ENCODE measurements around the gene DLG5.
"Not testable (repeated sequence)": the region's sequence is repeated elsewhere in the genome, so short reads cannot be mapped to it uniquely, and the experiment has no call there.

The DLG5 gene

DNA sequence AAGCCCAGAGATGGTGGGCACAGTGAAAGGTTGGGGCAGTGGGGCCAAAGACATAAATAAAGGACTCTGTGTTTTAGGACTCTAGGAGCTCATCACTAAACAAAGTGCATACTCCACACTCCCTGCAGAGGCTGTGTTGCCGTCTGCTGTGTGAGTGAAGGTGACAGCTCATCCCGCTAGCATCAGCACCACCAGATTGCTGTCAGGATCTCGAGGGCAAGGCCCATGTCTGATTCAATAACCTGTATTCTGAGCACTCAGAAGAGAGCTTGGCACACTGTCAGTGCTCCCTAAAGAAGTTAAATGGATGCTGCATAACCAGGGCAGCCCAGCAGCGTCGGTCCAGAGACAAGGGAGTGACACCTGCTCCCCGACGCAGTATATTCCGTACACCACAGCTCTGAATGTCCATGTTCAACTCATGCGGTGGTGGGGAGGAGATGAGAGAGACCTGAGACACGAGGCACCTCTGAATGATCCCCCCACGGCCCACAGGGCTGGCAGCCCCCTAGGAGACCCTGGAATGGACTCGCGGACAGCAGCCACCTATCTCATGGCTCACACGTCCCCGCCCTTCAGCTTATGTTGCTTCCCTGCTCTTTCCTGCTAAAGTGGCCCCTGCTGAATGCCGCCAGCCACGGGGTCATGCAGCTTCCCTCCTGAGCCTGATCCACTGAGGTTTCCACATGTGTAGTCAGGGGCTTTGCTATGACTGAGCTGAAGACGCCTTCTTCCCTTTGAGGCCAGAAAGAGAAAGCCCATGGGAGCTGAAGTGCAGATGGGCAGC is 156.3 kb downstream of the DLG5 start:
- TF ChIP-seq ZNF274 (IDR thresholded peaks at IDR 0.05; ENCODE audit: low read depth, low read length), result no peak
- TF ChIP-seq SUZ12 (IDR thresholded peaks at IDR 0.05; ENCODE audit: extremely low read depth, insufficient read depth, insufficient read length), result no peak
- TF ChIP-seq YY1 (IDR thresholded peaks at IDR 0.05; ENCODE audit: insufficient read depth, insufficient read length), result no peak
- no peak overlapping the region for H3K9ac ChIP-seq (ENCODE audit: insufficient read length, low read depth)

DNA sequence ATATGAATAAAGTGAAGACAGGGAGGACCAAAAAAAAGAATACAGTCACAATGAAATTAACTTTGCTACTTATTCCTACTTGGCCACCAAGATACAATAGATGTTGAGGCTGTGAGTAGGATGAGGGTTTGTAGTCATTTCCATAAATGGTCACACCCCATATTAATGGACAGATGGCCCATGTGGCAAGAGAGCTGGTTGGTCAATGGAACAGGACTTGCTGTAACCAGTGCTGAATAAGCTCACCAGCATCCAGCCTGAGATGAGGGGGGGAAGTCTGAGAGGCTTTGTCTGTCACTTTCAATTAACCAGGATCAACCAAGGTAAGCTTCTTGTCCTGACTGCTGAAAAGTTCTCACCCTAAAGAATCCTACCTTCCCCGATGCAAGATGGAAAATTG is 158.5 kb downstream of the DLG5 start:
- Histone ChIP-seq H3K9me3 (ENCODE audit: insufficient read depth, low read length) (no peaks in the 10 kb centered on the region), H3K4me1 (ENCODE audit: insufficient read depth, insufficient read length) (no peaks in the 10 kb centered on the region), H3K4me3 (ENCODE audit: insufficient read length, low read depth) (no peak overlapping the region), H3K9ac (ENCODE audit: insufficient read length, low read depth) (no peak overlapping the region), H3K36me3 (ENCODE audit: insufficient read depth, insufficient read length, low read length) (no peaks in the 10 kb centered on the region), H3K27me3 (ENCODE audit: insufficient read depth, insufficient read length) (no peaks in the 10 kb centered on the region)
- no peak for DNase-seq (ENCODE audit: low read depth, low spot score)
- TF ChIP-seq ZNF274 (IDR thresholded peaks at IDR 0.05; ENCODE audit: low read depth, low read length) (no peak), YY1 (IDR thresholded peaks at IDR 0.05; ENCODE audit: insufficient read depth, insufficient read length) (no peak), SUZ12 (IDR thresholded peaks at IDR 0.05; ENCODE audit: extremely low read depth, insufficient read depth, insufficient read length) (no peak)

More for the DNA sequence above, 156.3 kb downstream of the DLG5 start:
- H3K4me1 ChIP-seq (ENCODE audit: insufficient read depth, insufficient read length), result no peaks in the 10 kb centered on the region
- no peaks in the 10 kb centered on the region for H3K36me3 ChIP-seq (ENCODE audit: insufficient read depth, insufficient read length, low read length)
- no peak overlapping the region for H3K4me3 ChIP-seq (ENCODE audit: insufficient read length, low read depth)
- DNase-seq (ENCODE audit: low read depth, low spot score), result no peak
- no peaks in the 10 kb centered on the region for H3K27me3 ChIP-seq (ENCODE audit: insufficient read depth, insufficient read length)
- no peaks in the 10 kb centered on the region for H3K9me3 ChIP-seq (ENCODE audit: insufficient read depth, low read length)

DNA sequence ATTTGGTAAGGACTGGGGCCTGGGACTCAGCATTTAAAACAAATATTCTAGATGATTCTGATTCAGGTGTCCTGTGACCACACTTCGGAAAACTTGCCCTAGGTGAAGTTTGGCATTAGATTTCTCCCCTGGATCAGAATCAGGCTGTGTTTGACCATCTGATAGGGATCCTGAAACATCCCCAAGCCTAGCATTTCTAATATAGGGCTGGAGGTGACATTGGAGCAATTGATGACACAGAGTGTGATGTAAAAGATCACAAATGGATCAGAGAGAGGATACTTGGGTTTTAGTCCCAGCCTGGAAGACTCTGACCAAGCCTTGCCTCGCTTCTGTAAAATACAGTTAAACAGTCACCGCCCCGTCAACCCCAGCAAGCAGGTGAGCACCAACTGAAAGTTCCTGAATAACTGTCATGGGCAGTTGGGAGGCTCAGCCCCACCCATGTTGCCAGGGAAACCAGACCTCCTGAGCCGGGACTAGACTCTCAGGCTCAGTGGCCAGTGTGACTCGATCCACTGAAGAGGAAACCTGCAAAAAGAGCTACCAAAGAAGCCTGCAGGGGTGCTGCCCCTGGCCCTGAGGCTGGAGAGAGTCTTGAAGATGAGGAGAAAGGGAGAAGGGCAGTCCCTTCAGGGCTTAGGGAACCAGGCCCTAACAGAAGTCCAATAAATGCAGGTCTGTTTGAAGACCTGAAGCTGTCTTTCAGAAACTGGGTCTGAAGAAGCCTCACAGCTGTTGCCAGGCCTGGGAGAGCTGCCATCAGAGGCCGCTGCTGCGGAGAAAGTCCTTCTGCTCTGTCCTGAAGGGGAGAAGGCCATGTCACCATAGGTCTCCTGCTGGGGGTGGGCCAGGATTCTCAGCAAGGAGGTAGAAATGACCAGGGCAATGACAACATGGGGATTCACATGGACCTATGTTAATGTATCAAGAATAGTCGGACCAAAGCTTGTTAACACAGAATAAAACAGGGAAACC is 162.8 kb downstream of the DLG5 start:
- TF ChIP-seq SUZ12 (IDR thresholded peaks at IDR 0.05; ENCODE audit: extremely low read depth, insufficient read depth, insufficient read length) (no peak), ZNF274 (IDR thresholded peaks at IDR 0.05; ENCODE audit: low read depth, low read length) (no peak), YY1 (IDR thresholded peaks at IDR 0.05; ENCODE audit: insufficient read depth, insufficient read length) (no peak)
- no peak overlapping the region for H3K4me3 ChIP-seq (ENCODE audit: insufficient read length, low read depth)
- no peak for DNase-seq (ENCODE audit: low read depth, low spot score)
- no peak overlapping the region for H3K9ac ChIP-seq (ENCODE audit: insufficient read length, low read depth)
- H3K27me3 ChIP-seq (ENCODE audit: insufficient read depth, insufficient read length), result no peaks in the 10 kb centered on the region
- no peaks in the 10 kb centered on the region for H3K36me3 ChIP-seq (ENCODE audit: insufficient read depth, insufficient read length, low read length)
- no peaks in the 10 kb centered on the region for H3K9me3 ChIP-seq (ENCODE audit: insufficient read depth, low read length)
- H3K4me1 ChIP-seq (ENCODE audit: insufficient read depth, insufficient read length), result no peaks in the 10 kb centered on the region

DNA sequence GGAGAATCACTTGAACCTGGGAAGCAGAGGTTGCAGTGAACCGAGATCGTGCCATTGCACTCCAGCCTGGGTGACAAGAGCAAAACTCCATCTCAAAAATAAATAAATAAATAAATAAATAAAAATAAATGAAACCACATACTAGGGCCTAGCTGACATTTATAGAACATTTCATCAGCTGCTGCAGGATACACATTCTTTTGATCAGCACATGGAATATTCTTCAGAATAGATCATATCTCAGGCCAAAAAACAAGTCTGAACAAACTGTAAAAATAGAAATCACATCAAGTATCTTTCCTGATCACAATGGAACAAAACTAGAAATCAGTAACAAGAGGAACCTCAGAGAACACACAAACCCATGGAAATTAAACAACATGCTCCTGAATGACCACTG is 168.1 kb downstream of the DLG5 start:
- H3K36me3 ChIP-seq (ENCODE audit: insufficient read depth, insufficient read length, low read length); DNase-seq (ENCODE audit: low read depth, low spot score); H3K9ac ChIP-seq (ENCODE audit: insufficient read length, low read depth); H3K27me3 ChIP-seq (ENCODE audit: insufficient read depth, insufficient read length); H3K4me1 ChIP-seq (ENCODE audit: insufficient read depth, insufficient read length); H3K4me3 ChIP-seq (ENCODE audit: insufficient read length, low read depth); H3K9me3 ChIP-seq (ENCODE audit: insufficient read depth, low read length): not testable (repeated sequence)

DNA sequence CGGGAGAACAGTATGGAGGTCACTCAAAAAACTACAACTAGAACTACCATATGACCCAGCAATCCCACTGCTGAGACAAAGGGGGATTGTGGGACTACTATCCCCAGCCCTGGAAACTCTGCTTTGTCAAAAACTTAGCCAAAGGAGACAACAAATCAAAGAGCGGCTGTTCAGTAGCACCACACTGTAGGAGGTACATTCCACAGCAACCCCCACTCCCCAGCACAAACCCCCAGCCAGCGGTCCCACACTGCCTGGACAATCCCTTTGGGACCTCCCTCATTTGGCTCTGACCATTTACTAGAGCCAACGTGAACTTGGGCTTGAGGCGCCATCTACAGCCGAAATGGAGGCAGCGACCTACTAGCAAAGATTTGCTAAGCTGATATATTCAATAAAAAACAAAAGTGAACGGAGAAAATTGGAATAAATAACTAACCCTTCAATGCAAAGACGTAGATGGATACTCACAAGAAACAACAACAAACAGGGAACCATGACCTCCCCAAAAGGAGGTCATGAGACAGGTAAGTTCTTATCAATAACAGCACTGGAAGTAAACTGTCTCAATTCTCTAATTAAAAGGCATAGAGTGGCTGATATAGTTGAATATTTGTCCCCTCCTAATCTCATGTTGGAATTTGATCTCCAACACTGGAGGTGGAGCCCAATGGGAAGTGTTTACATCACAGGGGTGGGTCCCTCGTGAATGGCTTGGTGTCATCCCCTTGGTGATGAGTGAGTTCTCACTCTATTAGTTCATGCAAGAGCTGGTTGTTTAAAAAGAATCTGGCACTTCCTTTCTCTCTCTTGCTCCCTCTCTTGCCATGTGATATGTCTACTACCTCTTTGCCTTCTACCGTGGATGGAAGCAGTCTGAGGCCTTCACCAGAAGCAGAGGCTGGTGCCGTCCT is 170.0 kb downstream of the DLG5 start:
- Histone ChIP-seq H3K4me1 (ENCODE audit: insufficient read depth, insufficient read length) (no peaks in the 10 kb centered on the region), H3K9me3 (ENCODE audit: insufficient read depth, low read length) (no peaks in the 10 kb centered on the region), H3K27me3 (ENCODE audit: insufficient read depth, insufficient read length) (no peaks in the 10 kb centered on the region), H3K4me3 (ENCODE audit: insufficient read length, low read depth) (no peak overlapping the region), H3K36me3 (ENCODE audit: insufficient read depth, insufficient read length, low read length) (no peaks in the 10 kb centered on the region), H3K9ac (ENCODE audit: insufficient read length, low read depth) (no peak overlapping the region)
- TF ChIP-seq SUZ12 (IDR thresholded peaks at IDR 0.05; ENCODE audit: extremely low read depth, insufficient read depth, insufficient read length), result no peak
- no peak for TF ChIP-seq YY1 (IDR thresholded peaks at IDR 0.05; ENCODE audit: insufficient read depth, insufficient read length)
- TF ChIP-seq ZNF274 (IDR thresholded peaks at IDR 0.05; ENCODE audit: low read depth, low read length), result no peak
- DNase-seq (ENCODE audit: low read depth, low spot score), result peak; percentile 64

DNA sequence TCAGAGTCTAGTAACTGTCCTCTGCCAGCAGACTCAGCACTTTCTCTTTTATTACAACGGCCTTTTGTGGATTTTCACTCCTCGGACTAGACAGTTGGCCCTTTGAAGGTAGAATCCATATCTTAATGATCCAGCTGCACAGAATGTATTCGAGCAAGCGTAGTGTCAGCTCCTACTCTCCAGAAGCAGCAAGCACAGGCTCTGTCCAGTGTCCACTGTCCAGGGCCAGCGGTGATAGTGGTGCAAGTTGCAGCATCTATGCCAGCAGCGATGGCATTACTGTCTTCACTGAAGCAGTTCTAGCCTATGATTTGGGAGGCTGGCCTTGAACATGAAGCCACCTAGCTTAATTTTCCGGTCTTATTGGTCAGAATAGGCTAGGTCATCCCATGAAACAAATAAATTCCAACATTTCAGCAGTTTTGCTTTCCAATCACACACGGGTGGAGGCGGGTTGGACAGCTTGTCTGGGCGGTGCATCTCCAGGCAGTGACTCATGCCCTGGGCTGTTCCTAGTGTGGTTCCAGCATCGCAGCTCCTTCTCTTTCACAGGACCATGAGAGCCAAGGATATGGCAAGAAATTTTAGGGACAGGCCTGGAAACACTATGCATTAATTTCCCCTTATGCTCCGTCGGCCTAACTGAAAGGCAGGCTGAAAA is 180.4 kb downstream of the DLG5 start:
- no peak overlapping the region for H3K4me3 ChIP-seq (ENCODE audit: insufficient read length, low read depth)
- H3K9me3 ChIP-seq (ENCODE audit: insufficient read depth, low read length), result peaks cover 8% of the 10 kb centered on the region
- H3K9ac ChIP-seq (ENCODE audit: insufficient read length, low read depth), result no peak overlapping the region
- no peaks in the 10 kb centered on the region for H3K36me3 ChIP-seq (ENCODE audit: insufficient read depth, insufficient read length, low read length)
- TF ChIP-seq YY1 (IDR thresholded peaks at IDR 0.05; ENCODE audit: insufficient read depth, insufficient read length) (no peak), ZNF274 (IDR thresholded peaks at IDR 0.05; ENCODE audit: low read depth, low read length) (no peak), SUZ12 (IDR thresholded peaks at IDR 0.05; ENCODE audit: extremely low read depth, insufficient read depth, insufficient read length) (no peak)
- no peaks in the 10 kb centered on the region for H3K4me1 ChIP-seq (ENCODE audit: insufficient read depth, insufficient read length)
- H3K27me3 ChIP-seq (ENCODE audit: insufficient read depth, insufficient read length), result no peaks in the 10 kb centered on the region
- DNase-seq (ENCODE audit: low read depth, low spot score), result no peak
